GF-D8 (cell line): ENCODE data around the gene CHD6.

Experiments
- DNase-seq: peaks from one replicate; lab custom pipeline; 2025; lab: John Stamatoyannopoulos, UW

The CHD6 gene

GRCh38 chr20:41355192-41355591, 263.0 kb downstream of the CHD6 start:
- no peak for DNase-seq

GRCh38 chr20:41353530-41353929, 264.6 kb downstream of the CHD6 start:
- no peak for DNase-seq

GRCh38 chr20:41352666-41353065, 265.5 kb downstream of the CHD6 start:
- no peak for DNase-seq

GRCh38 chr20:41352106-41352505, 266.1 kb downstream of the CHD6 start:
- DNase-seq: no peak
